Caco-2 (cell line): ENCODE data around the gene SLX4IP. TPM values are rescaled to one million over a fixed set of nuclear protein-coding genes. Genes with fewer than 3 reads are reported as not detected.

Experiments
- BruUV-seq: library from RNA; stranded (reverse); fragments of 400-500 nt; replicated peaks from 2 replicates; lab custom pipeline; 2021; lab: Mats Ljungman, UMichigan
- CTCF ChIA-PET: fragments of 300-600 bp; sonication (Branson Sonifier 250); formaldehyde crosslinking; loops from one replicate; lab custom pipeline; 2022; ENCODE audit warnings: antibody characterized with exemption; lab: Charles Lee
- POLR2A ChIA-PET: fragments of 300-600 bp; sonication (Branson Sonifier 250); formaldehyde crosslinking; loops from one replicate; lab custom pipeline; 2022; ENCODE audit warnings: antibody characterized with exemption; lab: Charles Lee
- DNase-seq, 2 experiments: peaks; one replicate each; pipeline versions ENCODE4 v3.0.0 to v3.0.0-alpha.2; 2020 to 2022
- H3K27me3 ChIP-seq: replicated peaks from 2 replicates; pipeline ENCODE4 v1.6.0; 2011; ENCODE audit warnings: low read length; ENCODE audit not compliant: control insufficient read depth, insufficient read depth
- H3K36me3 ChIP-seq: 2 replicates; pipeline ENCODE4 v1.5.1; 2011; ENCODE audit warnings: low read length; ENCODE audit not compliant: control insufficient read depth, insufficient read depth
- H3K4me1 ChIP-seq: fragments of 250-450 bp; sonication (Bioruptor Pico); 2 replicates; pipeline ENCODE4 v1.5.1; 2020; ENCODE audit warnings: mild to moderate bottlenecking
- H3K4me3 ChIP-seq: 2 replicates; pipeline ENCODE4 v1.5.1; 2011; ENCODE audit warnings: low read depth, mild to moderate bottlenecking, control low read depth, low read length
- H3K9me3 ChIP-seq: fragments of 250-450 bp; sonication (Bioruptor Pico); 2 replicates; pipeline ENCODE4 v1.5.1; 2020; ENCODE audit warnings: mild to moderate bottlenecking, moderate library complexity
- H3K27ac Mint-ChIP-seq: one replicate; pipeline ENCODE4 v1.8.0; 2022; ENCODE audit warnings: mixed read lengths; ENCODE audit not compliant: unreplicated experiment
- H3K27me3 Mint-ChIP-seq: one replicate; pipeline ENCODE4 v1.8.0; 2022; ENCODE audit warnings: mixed read lengths; ENCODE audit not compliant: insufficient read depth, unreplicated experiment
- H3K36me3 Mint-ChIP-seq: one replicate; pipeline ENCODE4 v1.8.0; 2022; ENCODE audit warnings: mild to moderate bottlenecking, mixed read lengths; ENCODE audit not compliant: insufficient read depth, unreplicated experiment
- H3K4me1 Mint-ChIP-seq: one replicate; pipeline ENCODE4 v1.8.0; 2022; ENCODE audit warnings: low read depth, mixed read lengths; ENCODE audit not compliant: unreplicated experiment
- H3K4me3 Mint-ChIP-seq: one replicate; pipeline ENCODE4 v1.8.0; 2022; ENCODE audit warnings: mild to moderate bottlenecking, moderate library complexity, mixed read lengths; ENCODE audit not compliant: unreplicated experiment
- H3K9me3 Mint-ChIP-seq: one replicate; pipeline ENCODE4 v1.8.0; 2022; ENCODE audit warnings: mixed read lengths; ENCODE audit not compliant: unreplicated experiment
- CTCF ChIP-seq, 2 experiments: fragments of 200-600 bp in 1 of 2; IDR thresholded peaks; 1 replicate in 1 of 2; 2 replicates in 1 of 2; pipeline versions ENCODE4 v1.5.1 to v1.8.0; 2011 to 2022; ENCODE audit warnings: antibody characterized with exemption in 1 of 2, control low read depth in 1 of 2, inconsistent platforms in 1 of 2, low read depth in 1 of 2, low read length in 1 of 2, mild to moderate bottlenecking in 1 of 2, moderate library complexity in 1 of 2; ENCODE audit not compliant: insufficient read depth in 1 of 2, severe bottlenecking in 1 of 2, unreplicated experiment in 1 of 2
- intact Hi-C: fragments of 100-400 bp; cut with micrococcal nuclease; formaldehyde crosslinking; loops from one replicate; pipeline ENCODE4 v1.10.0; 2022; ENCODE audit not compliant: unreplicated experiment
- total RNA-seq: library from RNA; stranded (reverse); gene quantifications from 2 replicates; pipeline ENCODE4 v1.2.3, GENCODE V29; 2022

Gene SLX4IP
- total RNA-seq, 1 experiment from 2014 or later: 8.5 TPM

GRCh38 chr20:10642856-10643559 lies 207.9 kb downstream of the SLX4IP start:
- Mint-ChIP-seq H3K27me3 (no peaks in the 10 kb centered on the region), H3K4me1 (no peaks in the 10 kb centered on the region), H3K9me3 (no peaks in the 10 kb centered on the region), H3K36me3 (peaks cover 98% of the 10 kb centered on the region), H3K27ac (no peak overlapping the region), H3K4me3 (no peak overlapping the region)
- Histone ChIP-seq H3K4me1 (no peaks in the 10 kb centered on the region), H3K27me3 (no peaks in the 10 kb centered on the region), H3K4me3 (no peak overlapping the region), H3K36me3 (peaks cover 15% of the 10 kb centered on the region), H3K9me3 (no peaks in the 10 kb centered on the region)
- POLR2A ChIA-PET: no interaction called here
- TF ChIP-seq CTCF (IDR thresholded peaks at IDR 0.05; ENCODE audit: insufficient read depth in 1 of 2, low read depth in 1 of 2, low read length in 1 of 2, severe bottlenecking in 1 of 2, unreplicated experiment in 1 of 2): no peak
- BruUV-seq: no TSS peak
- intact Hi-C loops: no loop called here
- CTCF ChIA-PET: no interaction called here
- DNase-seq: no peak

- Histone ChIP-seq H3K4me3 (no peak overlapping the region), H3K27me3 (no peaks in the 10 kb centered on the region), H3K36me3 (peaks cover 15% of the 10 kb centered on the region), H3K9me3 (no peaks in the 10 kb centered on the region), H3K4me1 (no peaks in the 10 kb centered on the region)
- intact Hi-C loops: no loop called here
- Mint-ChIP-seq H3K9me3 (no peaks in the 10 kb centered on the region), H3K4me3 (no peak overlapping the region), H3K27ac (no peak overlapping the region), H3K4me1 (no peaks in the 10 kb centered on the region), H3K36me3 (peaks cover 98% of the 10 kb centered on the region), H3K27me3 (no peaks in the 10 kb centered on the region)
- TF ChIP-seq CTCF (IDR thresholded peaks at IDR 0.05; ENCODE audit: insufficient read depth in 1 of 2, low read depth in 1 of 2, low read length in 1 of 2, severe bottlenecking in 1 of 2, unreplicated experiment in 1 of 2): no peak
- no TSS peak for BruUV-seq
- POLR2A ChIA-PET: no interaction called here
- CTCF ChIA-PET: no interaction called here
- no peak for DNase-seq
Observed at GRCh38 chr20:10643560-10643873, 208.4 kb downstream of the SLX4IP start.

- H3K27ac Mint-ChIP-seq: no peak overlapping the region
Observed at GRCh38 chr20:10644458-10645204, 209.5 kb downstream of the SLX4IP start.

More at GRCh38 chr20:10644458-10645204, 209.5 kb downstream of the SLX4IP start:
- intact Hi-C loops: no loop called here
- no peak overlapping the region for H3K4me3 ChIP-seq
- no peaks in the 10 kb centered on the region for H3K9me3 ChIP-seq
- Mint-ChIP-seq H3K4me3 (no peak overlapping the region), H3K27me3 (no peaks in the 10 kb centered on the region), H3K36me3 (peaks cover 100% of the 10 kb centered on the region), H3K4me1 (no peaks in the 10 kb centered on the region), H3K9me3 (no peaks in the 10 kb centered on the region)
- no peak for DNase-seq
- H3K36me3 ChIP-seq: peaks cover 17% of the 10 kb centered on the region
- ChIA-PET CTCF (no interaction called here), POLR2A (no interaction called here)
- H3K27me3 ChIP-seq: no peaks in the 10 kb centered on the region
- no peak for TF ChIP-seq CTCF (IDR thresholded peaks at IDR 0.05; ENCODE audit: insufficient read depth in 1 of 2, low read depth in 1 of 2, low read length in 1 of 2, severe bottlenecking in 1 of 2, unreplicated experiment in 1 of 2)
- no peaks in the 10 kb centered on the region for H3K4me1 ChIP-seq
- BruUV-seq: no TSS peak
